Peyer's patch (tissue), 4 donors: ENCODE data around the gene STOM.

ENCODE experiments used
- CTCF ChIP-seq, 6 experiments: fragments of 450-650 bp in 4 of 6; fragments of 200-600 bp in 2 of 6; sonication (generic) in 1 of 6; IDR thresholded peaks; one replicate each; pipeline ENCODE4 v1.5.1; 2017 to 2019; ENCODE audit warnings: antibody characterized with exemption in 6 of 6, mild to moderate bottlenecking in 3 of 6, moderate library complexity in 1 of 6
- POLR2A ChIP-seq, 2 donors: fragments of 450-650 bp; IDR thresholded peaks; one replicate each; pipeline ENCODE4 v1.5.1; 2017; ENCODE audit warnings: antibody characterized with exemption in 2 of 2, mild to moderate bottlenecking in 2 of 2, moderate library complexity in 2 of 2

DNA sequence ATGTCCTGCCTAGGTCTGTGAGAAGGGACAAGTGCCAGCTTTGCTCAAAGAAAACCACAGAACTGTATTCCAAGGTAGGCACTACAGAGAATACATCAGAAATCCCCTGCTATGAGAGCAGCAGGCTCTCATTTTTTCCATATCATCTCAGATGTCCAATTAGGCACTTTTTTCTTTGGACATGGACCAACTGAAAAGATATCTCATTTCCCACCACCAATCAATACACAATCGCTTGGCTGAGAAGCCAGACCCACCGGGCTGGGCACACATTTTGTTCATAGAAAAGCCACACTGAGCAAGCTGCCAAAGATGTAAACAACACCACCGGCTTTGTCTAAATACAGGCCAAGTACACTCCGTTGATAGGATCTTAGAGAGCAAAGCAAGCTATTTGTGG lies 25.9 kb downstream of the STOM start:
- TF ChIP-seq CTCF (IDR thresholded peaks at IDR 0.05) = no peak
- no peak for TF ChIP-seq POLR2A (IDR thresholded peaks at IDR 0.05)
